Left hindlimb (tissue), 1 donor: ENCODE data around the gene NDUFV1.
"Not testable (repeated sequence)": the region's sequence is repeated elsewhere in the genome, so short reads cannot be mapped to it uniquely, and the experiment has no call there.

ENCODE experiments used
- DNase-seq: peaks from one replicate; pipeline ENCODE4 v3.0.0-alpha.2; 2018

The NDUFV1 gene

DNA sequence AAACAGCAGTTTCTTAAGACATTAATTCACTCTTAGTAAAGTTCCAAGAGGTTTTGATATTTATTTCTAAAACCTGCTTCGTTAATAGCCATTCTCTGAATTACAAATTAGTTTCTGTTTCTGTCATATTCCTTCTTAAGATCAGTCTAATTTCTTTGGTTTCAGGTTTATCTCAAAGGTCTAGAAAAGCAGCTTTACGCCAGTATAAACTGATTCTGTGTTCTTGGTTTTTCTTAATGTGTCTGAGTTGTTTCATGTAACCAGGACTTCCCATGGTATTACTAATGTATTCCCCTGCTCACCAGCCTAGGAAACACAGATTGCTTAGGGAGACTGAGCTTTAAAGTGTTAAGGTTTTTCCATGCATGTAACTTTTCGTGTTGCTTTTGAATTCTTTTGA lies 50.6 kb downstream of the NDUFV1 start:
- DNase-seq, result no peak

GRCh38 chr11:67659651-67660165 lies 53.0 kb downstream of the NDUFV1 start:
- DNase-seq, result not testable (repeated sequence)

- not testable (repeated sequence) for DNase-seq
These were observed 54.0 kb downstream of the NDUFV1 start for GRCh38 chr11:67660752-67661151.
